NB4 (cell line): ENCODE measurements around the gene UNC45A.

ENCODE experiments used
- MYC ChIP-seq: IDR thresholded peaks from 2 replicates; pipeline ENCODE4 v1.6.1; 2011; ENCODE audit warnings: low read depth, low read length
- POLR2A ChIP-seq: IDR thresholded peaks from 2 replicates; pipeline ENCODE4 v1.6.1; 2011; ENCODE audit warnings: mild to moderate bottlenecking; ENCODE audit not compliant: insufficient read length; ENCODE audit errors: extremely low read depth
- TF ChIP-seq, protein P1 (sequence below): IDR thresholded peaks from one replicate; pipeline ENCODE4 v1.5.1; 2012; ENCODE audit warnings: low read depth, low read length
- TF ChIP-seq, protein P2 (sequence below): IDR thresholded peaks from 2 replicates; pipeline ENCODE4 v1.6.1; 2011; ENCODE audit warnings: low read depth, low read length

GRCh38 chr15:90911302-90911623 is 23.8 kb upstream of the UNC45A start:
- TF ChIP-seq, protein P1, sequence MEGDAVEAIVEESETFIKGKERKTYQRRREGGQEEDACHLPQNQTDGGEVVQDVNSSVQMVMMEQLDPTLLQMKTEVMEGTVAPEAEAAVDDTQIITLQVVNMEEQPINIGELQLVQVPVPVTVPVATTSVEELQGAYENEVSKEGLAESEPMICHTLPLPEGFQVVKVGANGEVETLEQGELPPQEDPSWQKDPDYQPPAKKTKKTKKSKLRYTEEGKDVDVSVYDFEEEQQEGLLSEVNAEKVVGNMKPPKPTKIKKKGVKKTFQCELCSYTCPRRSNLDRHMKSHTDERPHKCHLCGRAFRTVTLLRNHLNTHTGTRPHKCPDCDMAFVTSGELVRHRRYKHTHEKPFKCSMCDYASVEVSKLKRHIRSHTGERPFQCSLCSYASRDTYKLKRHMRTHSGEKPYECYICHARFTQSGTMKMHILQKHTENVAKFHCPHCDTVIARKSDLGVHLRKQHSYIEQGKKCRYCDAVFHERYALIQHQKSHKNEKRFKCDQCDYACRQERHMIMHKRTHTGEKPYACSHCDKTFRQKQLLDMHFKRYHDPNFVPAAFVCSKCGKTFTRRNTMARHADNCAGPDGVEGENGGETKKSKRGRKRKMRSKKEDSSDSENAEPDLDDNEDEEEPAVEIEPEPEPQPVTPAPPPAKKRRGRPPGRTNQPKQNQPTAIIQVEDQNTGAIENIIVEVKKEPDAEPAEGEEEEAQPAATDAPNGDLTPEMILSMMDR, result no peak
- TF ChIP-seq POLR2A, result no peak
- TF ChIP-seq, protein P2, sequence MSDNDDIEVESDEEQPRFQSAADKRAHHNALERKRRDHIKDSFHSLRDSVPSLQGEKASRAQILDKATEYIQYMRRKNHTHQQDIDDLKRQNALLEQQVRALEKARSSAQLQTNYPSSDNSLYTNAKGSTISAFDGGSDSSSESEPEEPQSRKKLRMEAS, result no peak
- TF ChIP-seq MYC, result no peak
